GM23248 (cell line): Measurements from ENCODE around the gene SYT3.

Experiments used
- EZH2 ChIP-seq: fragments of 200-600 bp; sonication (generic); IDR thresholded peaks from 2 replicates; pipeline ENCODE4 v1.6.1; 2018; ENCODE audit warnings: antibody characterized with exemption, mild to moderate bottlenecking; ENCODE audit not compliant: insufficient read depth, poor library complexity, severe bottlenecking
- EZH2phosphoT487 ChIP-seq: fragments of 200-600 bp; sonication (generic); IDR thresholded peaks from 2 replicates; pipeline ENCODE4 v1.6.1; 2018; ENCODE audit warnings: antibody characterized with exemption, moderate library complexity, mild to moderate bottlenecking, low read depth; ENCODE audit not compliant: insufficient read depth

GRCh38 chr19:50573741-50574461, 65.8 kb downstream of the SYT3 start:
- TF ChIP-seq EZH2 (no peak), EZH2phosphoT487 (no peak)
